Tibial nerve (tissue), 4 donors: ENCODE measurements around the gene TSPYL6. TPM values are rescaled to one million over a fixed set of nuclear protein-coding genes. Genes with fewer than 3 reads are reported as not detected.

Experiments
- DNase-seq, 2 donors: peaks; one replicate each; pipeline ENCODE4 v3.0.0-alpha.2; 2019; ENCODE audit warnings: low spot score in 2 of 2
- H3K27ac ChIP-seq, 4 donors: fragments of 200-600 bp; sonication (generic) in 3 of 4; one replicate each; pipeline ENCODE4 v1.5.1; 2017 to 2019; ENCODE audit warnings: mild to moderate bottlenecking in 1 of 4
- H3K27me3 ChIP-seq, 2 donors: fragments of 200-600 bp; sonication (generic) in 1 of 2; one replicate each; pipeline versions ENCODE4 v1.5.1 to v1.6.0; 2017 to 2019
- H3K36me3 ChIP-seq, 3 donors: fragments of 200-600 bp; sonication (generic); one replicate each; pipeline ENCODE4 v1.5.1; 2018 to 2019
- H3K4me1 ChIP-seq, 4 donors: fragments of 200-600 bp; sonication (generic) in 3 of 4; one replicate each; pipeline ENCODE4 v1.5.1; 2017 to 2019
- H3K4me3 ChIP-seq, 4 donors: fragments of 200-600 bp; sonication (generic) in 3 of 4; one replicate each; pipeline ENCODE4 v1.5.1; 2017 to 2019; ENCODE audit warnings: mild to moderate bottlenecking in 1 of 4, moderate library complexity in 1 of 4
- H3K9me3 ChIP-seq, 4 donors: fragments of 200-600 bp; sonication (generic) in 3 of 4; one replicate each; pipeline ENCODE4 v1.5.1; 2017 to 2019
- EP300 ChIP-seq, 2 donors: sonication (generic); formaldehyde crosslinking; IDR thresholded peaks; one replicate each; pipeline ENCODE4 v1.6.1; 2017; ENCODE audit warnings: antibody characterized with exemption in 2 of 2, mild to moderate bottlenecking in 1 of 2
- POLR2A ChIP-seq, 2 donors: fragments of 450-650 bp; IDR thresholded peaks; one replicate each; pipeline ENCODE4 v1.6.1; 2017; ENCODE audit warnings: antibody characterized with exemption in 2 of 2, mild to moderate bottlenecking in 2 of 2, moderate library complexity in 2 of 2
- WGBS, 2 donors: methylation state at CpG; one replicate each; pipeline ENCODE4 v1.1.5; 2018; 5-methylcytosine and 5-hydroxymethylcytosine counted together
- total RNA-seq, 4 donors: library from RNA; depleted of rRNA; stranded (reverse); fragments of >200 nt; gene quantifications; one replicate each; pipeline ENCODE4 v1.1.0, GENCODE V29; 2016
- TF ChIP-seq, protein P1 (sequence below), 5 experiments: fragments of 200-600 bp in 3 of 5; fragments of 450-650 bp in 2 of 5; sonication (generic) in 3 of 5; IDR thresholded peaks; one replicate each; pipeline ENCODE4 v1.5.1; 2016 to 2019; ENCODE audit warnings: antibody characterized with exemption in 5 of 5, mild to moderate bottlenecking in 3 of 5, moderate library complexity in 2 of 5

TSPYL6 gene
- total RNA-seq, 4 donors from 2014 or later = 0.21 to 1.7 TPM; not detected in 2

DNA sequence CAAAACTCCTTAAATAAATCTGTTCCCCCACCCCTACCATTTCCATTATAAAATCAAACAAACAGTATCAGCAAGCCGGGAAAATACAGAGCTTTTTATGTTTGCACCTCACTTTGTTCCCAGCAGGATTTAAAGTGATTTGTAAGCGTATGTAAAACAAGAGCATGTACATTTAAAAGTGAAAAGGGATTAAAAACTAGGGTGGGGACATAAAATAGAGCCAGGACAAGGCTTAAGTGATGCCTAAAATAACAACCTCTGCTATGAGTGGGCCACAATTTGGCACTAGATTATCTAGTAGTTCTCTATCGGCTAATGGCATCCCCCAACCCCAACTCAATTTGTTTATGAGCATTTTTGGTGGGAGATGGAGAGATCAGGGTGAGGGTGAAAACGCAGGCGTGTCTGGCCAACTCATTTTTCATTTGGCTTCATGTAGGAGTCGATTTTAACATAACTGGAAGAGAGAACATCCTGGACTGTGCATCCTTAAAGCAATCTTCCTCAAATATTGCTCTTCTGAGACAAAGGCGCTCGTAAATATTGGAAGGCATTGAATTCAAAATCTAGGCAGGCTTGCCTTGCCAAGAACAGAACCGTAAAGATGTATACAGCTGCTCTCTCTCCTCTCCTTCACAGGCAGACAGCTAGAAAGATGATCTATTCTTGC lies 34.5 kb upstream of the TSPYL6 start:
- Histone ChIP-seq H3K27me3 (no peaks in the 10 kb centered on the region), H3K27ac (peak overlapping the region in 1 of 4 donors; percentile 52), H3K9me3 (no peaks in the 10 kb centered on the region), H3K4me1 (peaks cover 0 to 16% (median 0%) of the 10 kb centered on the region in 4 donors), H3K36me3 (no peaks in the 10 kb centered on the region), H3K4me3 (peak overlapping the region in 1 of 4 donors; percentile 32)
- no peak for DNase-seq
- WGBS, 2 donors = 56 to 70% methylated on average over 9 of the region's 9 CpGs
- no peak for TF ChIP-seq EP300 (IDR thresholded peaks at IDR 0.05)
- TF ChIP-seq, protein P1, sequence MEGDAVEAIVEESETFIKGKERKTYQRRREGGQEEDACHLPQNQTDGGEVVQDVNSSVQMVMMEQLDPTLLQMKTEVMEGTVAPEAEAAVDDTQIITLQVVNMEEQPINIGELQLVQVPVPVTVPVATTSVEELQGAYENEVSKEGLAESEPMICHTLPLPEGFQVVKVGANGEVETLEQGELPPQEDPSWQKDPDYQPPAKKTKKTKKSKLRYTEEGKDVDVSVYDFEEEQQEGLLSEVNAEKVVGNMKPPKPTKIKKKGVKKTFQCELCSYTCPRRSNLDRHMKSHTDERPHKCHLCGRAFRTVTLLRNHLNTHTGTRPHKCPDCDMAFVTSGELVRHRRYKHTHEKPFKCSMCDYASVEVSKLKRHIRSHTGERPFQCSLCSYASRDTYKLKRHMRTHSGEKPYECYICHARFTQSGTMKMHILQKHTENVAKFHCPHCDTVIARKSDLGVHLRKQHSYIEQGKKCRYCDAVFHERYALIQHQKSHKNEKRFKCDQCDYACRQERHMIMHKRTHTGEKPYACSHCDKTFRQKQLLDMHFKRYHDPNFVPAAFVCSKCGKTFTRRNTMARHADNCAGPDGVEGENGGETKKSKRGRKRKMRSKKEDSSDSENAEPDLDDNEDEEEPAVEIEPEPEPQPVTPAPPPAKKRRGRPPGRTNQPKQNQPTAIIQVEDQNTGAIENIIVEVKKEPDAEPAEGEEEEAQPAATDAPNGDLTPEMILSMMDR (IDR thresholded peaks at IDR 0.05) = no peak
- TF ChIP-seq POLR2A (IDR thresholded peaks at IDR 0.05) = no peak

GRCh38 chr2:54289917-54290316 lies 33.9 kb upstream of the TSPYL6 start:
- no peak for DNase-seq
- Histone ChIP-seq H3K27ac (peak overlapping the region in 2 of 4 donors; percentile 22 to 52), H3K4me1 (peaks cover 0 to 16% (median 0%) of the 10 kb centered on the region in 4 donors), H3K9me3 (no peaks in the 10 kb centered on the region), H3K4me3 (peak overlapping the region in 1 of 4 donors; percentile 32), H3K27me3 (no peaks in the 10 kb centered on the region), H3K36me3 (no peaks in the 10 kb centered on the region)
- 56 to 63% methylated on average over 23 of the region's 23 CpGs for WGBS, 2 donors
- TF ChIP-seq EP300 (IDR thresholded peaks at IDR 0.05) (no peak), POLR2A (IDR thresholded peaks at IDR 0.05) (no peak)
- TF ChIP-seq, protein P1 (IDR thresholded peaks at IDR 0.05) = no peak

DNA sequence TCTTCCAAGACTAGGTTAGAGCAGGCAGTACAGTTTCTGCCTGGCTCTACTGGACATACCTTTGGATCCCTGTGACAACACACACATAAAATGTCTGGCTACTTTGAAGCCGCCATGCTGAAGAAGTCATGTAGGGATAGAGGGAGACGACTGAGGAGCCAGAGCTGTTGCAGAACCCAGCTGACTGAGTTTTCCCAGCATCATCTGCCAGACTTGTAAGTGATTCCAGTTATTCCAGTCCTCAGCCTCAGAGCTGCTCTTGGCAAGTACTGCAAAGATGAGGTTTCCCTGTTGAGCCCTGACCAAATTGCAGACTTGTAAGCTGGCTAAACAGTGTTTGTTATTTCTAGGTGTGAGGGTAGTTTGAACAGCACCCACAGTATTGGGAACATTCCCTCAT lies 31.5 kb upstream of the TSPYL6 start:
- Histone ChIP-seq H3K4me3 (no peak overlapping the region), H3K27ac (peak overlapping the region in 1 of 4 donors; percentile 30)
- DNase-seq = peak in 1 of 2 donors; percentile 24

GRCh38 chr2:54285451-54285850 lies 29.4 kb upstream of the TSPYL6 start:
- DNase-seq = no peak
- Histone ChIP-seq H3K27me3 (no peaks in the 10 kb centered on the region), H3K4me3 (no peak overlapping the region), H3K27ac (no peak overlapping the region), H3K4me1 (peaks cover 0 to 10% (median 0%) of the 10 kb centered on the region in 4 donors), H3K9me3 (no peaks in the 10 kb centered on the region), H3K36me3 (no peaks in the 10 kb centered on the region)
- TF ChIP-seq EP300 (IDR thresholded peaks at IDR 0.05) = no peak
- TF ChIP-seq POLR2A (IDR thresholded peaks at IDR 0.05) = no peak
- TF ChIP-seq, protein P1 (IDR thresholded peaks at IDR 0.05) = no peak
- 88 to 92% methylated on average over 1 of the region's 1 CpG for WGBS, 2 donors

More for the DNA sequence above, 31.5 kb upstream of the TSPYL6 start:
- Histone ChIP-seq H3K27me3 (no peaks in the 10 kb centered on the region), H3K36me3 (no peaks in the 10 kb centered on the region), H3K4me1 (peaks cover 0 to 16% (median 0%) of the 10 kb centered on the region in 4 donors), H3K9me3 (no peaks in the 10 kb centered on the region)
- 62 to 70% methylated on average over 2 of the region's 2 CpGs for WGBS, 2 donors
- TF ChIP-seq, protein P1 (IDR thresholded peaks at IDR 0.05) = no peak
- TF ChIP-seq EP300 (IDR thresholded peaks at IDR 0.05) = peak in 1 of 2 donors; percentile 17
- no peak for TF ChIP-seq POLR2A (IDR thresholded peaks at IDR 0.05)

DNA sequence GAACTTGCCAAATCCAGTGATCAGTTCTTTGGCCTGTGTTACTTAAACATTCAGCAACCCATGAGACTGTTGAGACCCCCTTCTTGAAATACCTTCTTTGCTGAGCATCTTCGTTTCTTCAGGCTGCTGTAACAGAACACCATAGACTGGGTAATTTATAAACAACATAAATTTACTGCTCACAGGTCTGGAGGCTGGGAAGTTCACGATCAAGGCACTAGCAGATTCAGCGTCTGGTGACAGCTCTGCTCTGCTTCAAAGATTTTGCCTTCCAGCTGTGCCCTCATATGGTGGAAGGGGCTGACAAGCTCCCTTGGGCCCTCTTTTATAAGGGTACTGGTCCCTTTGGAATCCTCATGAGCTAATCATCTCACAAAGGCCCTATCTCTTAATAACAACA lies 28.8 kb upstream of the TSPYL6 start:
- DNase-seq = no peak
- TF ChIP-seq EP300 (IDR thresholded peaks at IDR 0.05) (no peak), POLR2A (IDR thresholded peaks at IDR 0.05) (no peak)
- TF ChIP-seq, protein P1 (IDR thresholded peaks at IDR 0.05) = no peak
- Histone ChIP-seq H3K36me3 (no peaks in the 10 kb centered on the region), H3K27ac (no peak overlapping the region), H3K9me3 (no peaks in the 10 kb centered on the region), H3K27me3 (no peaks in the 10 kb centered on the region), H3K4me3 (no peak overlapping the region), H3K4me1 (peaks cover 0 to 10% (median 0%) of the 10 kb centered on the region in 4 donors)
- 91 to 92% methylated on average over 3 of the region's 3 CpGs for WGBS, 2 donors
